Measurements from ENCODE around the gene OR1L8.
"Not testable (repeated sequence)": the region's sequence is repeated elsewhere in the genome, so short reads cannot be mapped to it uniquely, and the experiment has no call there.

OR1L8 gene

GRCh38 chr9:122583284-122583683 is at the start of gene OR1L8:
TSS of gene OR1L8 (minus strand) at chr9:122583384. CDS start at chr9:122568477, 14,907 bp downstream.
- not testable (repeated sequence) for DNase-seq (ENCODE audit: low read depth); H3K27me3 ChIP-seq (replicated peaks; ENCODE audit: control insufficient read depth, insufficient read depth, low read length); H3K4me3 ChIP-seq (ENCODE audit: low read length); H3K9ac ChIP-seq (ENCODE audit: low read length); H3K36me3 ChIP-seq (ENCODE audit: control insufficient read depth, insufficient read depth, low read length, severe bottlenecking); H3K9me3 ChIP-seq (ENCODE audit: control insufficient read depth, low read length)
- peaks cover 11% of the 10 kb centered on the region for H3K4me1 ChIP-seq (ENCODE audit: control insufficient read depth, insufficient read depth, low read length)

- Histone ChIP-seq H3K4me3 (ENCODE audit: low read length) (no peak overlapping the region), H3K4me1 (ENCODE audit: control insufficient read depth, insufficient read depth, low read length) (no peaks in the 10 kb centered on the region), H3K27me3 (replicated peaks; ENCODE audit: control insufficient read depth, insufficient read depth, low read length) (no peaks in the 10 kb centered on the region), H3K9me3 (ENCODE audit: control insufficient read depth, low read length) (peaks cover 5% of the 10 kb centered on the region), H3K36me3 (ENCODE audit: control insufficient read depth, insufficient read depth, low read length, severe bottlenecking) (no peaks in the 10 kb centered on the region), H3K9ac (ENCODE audit: low read length) (no peak overlapping the region)
- no peak for DNase-seq (ENCODE audit: low read depth)
Observed at GRCh38 chr9:122619996-122620395, 36.8 kb upstream of the OR1L8 start.

GRCh38 chr9:122614362-122614761 is 31.2 kb upstream of the OR1L8 start, which contains the start of gene OR1Q1:
TSS of gene OR1Q1 (plus strand) at chr9:122614738. CDS start at chr9:122614738, 0 bp downstream.
- H3K36me3 ChIP-seq (ENCODE audit: control insufficient read depth, insufficient read depth, low read length, severe bottlenecking): no peaks in the 10 kb centered on the region
- H3K9me3 ChIP-seq (ENCODE audit: control insufficient read depth, low read length): peaks cover 5% of the 10 kb centered on the region
- DNase-seq (ENCODE audit: low read depth): no peak
- no peaks in the 10 kb centered on the region for H3K4me1 ChIP-seq (ENCODE audit: control insufficient read depth, insufficient read depth, low read length)
- no peak within 1 kb of the TSS for H3K4me3 ChIP-seq (ENCODE audit: low read length)
- no peak within 1 kb of the TSS for H3K9ac ChIP-seq (ENCODE audit: low read length)
- H3K27me3 ChIP-seq (replicated peaks; ENCODE audit: control insufficient read depth, insufficient read depth, low read length): no peaks in the 10 kb centered on the region

GRCh38 chr9:122609804-122610203 is 26.6 kb upstream of the OR1L8 start:
- H3K27me3 ChIP-seq (replicated peaks; ENCODE audit: control insufficient read depth, insufficient read depth, low read length): no peaks in the 10 kb centered on the region
- no peaks in the 10 kb centered on the region for H3K4me1 ChIP-seq (ENCODE audit: control insufficient read depth, insufficient read depth, low read length)
- no peak for DNase-seq (ENCODE audit: low read depth)
- H3K9ac ChIP-seq (ENCODE audit: low read length): no peak overlapping the region
- no peaks in the 10 kb centered on the region for H3K36me3 ChIP-seq (ENCODE audit: control insufficient read depth, insufficient read depth, low read length, severe bottlenecking)
- H3K4me3 ChIP-seq (ENCODE audit: low read length): no peak overlapping the region
- no peaks in the 10 kb centered on the region for H3K9me3 ChIP-seq (ENCODE audit: control insufficient read depth, low read length)

- Histone ChIP-seq H3K27me3 (replicated peaks; ENCODE audit: control insufficient read depth, insufficient read depth, low read length) (no peaks in the 10 kb centered on the region), H3K9ac (ENCODE audit: low read length) (no peak overlapping the region), H3K4me3 (ENCODE audit: low read length) (no peak overlapping the region), H3K9me3 (ENCODE audit: control insufficient read depth, low read length) (peaks cover 3% of the 10 kb centered on the region), H3K36me3 (ENCODE audit: control insufficient read depth, insufficient read depth, low read length, severe bottlenecking) (no peaks in the 10 kb centered on the region), H3K4me1 (ENCODE audit: control insufficient read depth, insufficient read depth, low read length) (no peaks in the 10 kb centered on the region)
- no peak for DNase-seq (ENCODE audit: low read depth)
Observed at GRCh38 chr9:122606587-122606986, 23.4 kb upstream of the OR1L8 start.

- H3K9ac ChIP-seq (ENCODE audit: low read length): no peak overlapping the region
- H3K4me1 ChIP-seq (ENCODE audit: control insufficient read depth, insufficient read depth, low read length): no peaks in the 10 kb centered on the region
- H3K4me3 ChIP-seq (ENCODE audit: low read length): no peak overlapping the region
- H3K36me3 ChIP-seq (ENCODE audit: control insufficient read depth, insufficient read depth, low read length, severe bottlenecking): no peaks in the 10 kb centered on the region
- H3K27me3 ChIP-seq (replicated peaks; ENCODE audit: control insufficient read depth, insufficient read depth, low read length): no peaks in the 10 kb centered on the region
- H3K9me3 ChIP-seq (ENCODE audit: control insufficient read depth, low read length): peaks cover 3% of the 10 kb centered on the region
- DNase-seq (ENCODE audit: low read depth): no peak
Observed at GRCh38 chr9:122605691-122606090, 22.5 kb upstream of the OR1L8 start.

- Histone ChIP-seq H3K27me3 (replicated peaks; ENCODE audit: control insufficient read depth, insufficient read depth, low read length) (no peaks in the 10 kb centered on the region), H3K9me3 (ENCODE audit: control insufficient read depth, low read length) (no peaks in the 10 kb centered on the region), H3K4me1 (ENCODE audit: control insufficient read depth, insufficient read depth, low read length) (peaks cover 11% of the 10 kb centered on the region), H3K9ac (ENCODE audit: low read length) (no peak overlapping the region), H3K4me3 (ENCODE audit: low read length) (peak overlapping the region; percentile 18), H3K36me3 (ENCODE audit: control insufficient read depth, insufficient read depth, low read length, severe bottlenecking) (no peaks in the 10 kb centered on the region)
- peak; percentile 54 for DNase-seq (ENCODE audit: low read depth)
Observed at GRCh38 chr9:122580360-122580759, 2.8 kb downstream of the OR1L8 start.

GRCh38 chr9:122579874-122580273 is 3.3 kb downstream of the OR1L8 start:
- peaks cover 11% of the 10 kb centered on the region for H3K4me1 ChIP-seq (ENCODE audit: control insufficient read depth, insufficient read depth, low read length)
- no peaks in the 10 kb centered on the region for H3K9me3 ChIP-seq (ENCODE audit: control insufficient read depth, low read length)
- no peak for DNase-seq (ENCODE audit: low read depth)

GRCh38 chr9:122572456-122572855 is 10.7 kb downstream of the OR1L8 start:
- Histone ChIP-seq H3K27me3 (replicated peaks; ENCODE audit: control insufficient read depth, insufficient read depth, low read length) (no peaks in the 10 kb centered on the region), H3K9me3 (ENCODE audit: control insufficient read depth, low read length) (no peaks in the 10 kb centered on the region), H3K9ac (ENCODE audit: low read length) (no peak overlapping the region), H3K4me1 (ENCODE audit: control insufficient read depth, insufficient read depth, low read length) (no peaks in the 10 kb centered on the region), H3K4me3 (ENCODE audit: low read length) (no peak overlapping the region), H3K36me3 (ENCODE audit: control insufficient read depth, insufficient read depth, low read length, severe bottlenecking) (no peaks in the 10 kb centered on the region)
- no peak for DNase-seq (ENCODE audit: low read depth)

More at GRCh38 chr9:122579874-122580273, 3.3 kb downstream of the OR1L8 start:
- no peaks in the 10 kb centered on the region for H3K36me3 ChIP-seq (ENCODE audit: control insufficient read depth, insufficient read depth, low read length, severe bottlenecking)
- no peak overlapping the region for H3K9ac ChIP-seq (ENCODE audit: low read length)
- H3K4me3 ChIP-seq (ENCODE audit: low read length): peak overlapping the region; percentile 18
- no peaks in the 10 kb centered on the region for H3K27me3 ChIP-seq (replicated peaks; ENCODE audit: control insufficient read depth, insufficient read depth, low read length)

- no peaks in the 10 kb centered on the region for H3K36me3 ChIP-seq (ENCODE audit: control insufficient read depth, insufficient read depth, low read length, severe bottlenecking)
- DNase-seq (ENCODE audit: low read depth): no peak
- no peaks in the 10 kb centered on the region for H3K4me1 ChIP-seq (ENCODE audit: control insufficient read depth, insufficient read depth, low read length)
- peaks cover 7% of the 10 kb centered on the region for H3K9me3 ChIP-seq (ENCODE audit: control insufficient read depth, low read length)
- no peak overlapping the region for H3K4me3 ChIP-seq (ENCODE audit: low read length)
- no peaks in the 10 kb centered on the region for H3K27me3 ChIP-seq (replicated peaks; ENCODE audit: control insufficient read depth, insufficient read depth, low read length)
- no peak overlapping the region for H3K9ac ChIP-seq (ENCODE audit: low read length)
Observed at GRCh38 chr9:122567901-122568300, 15.3 kb downstream of the OR1L8 start.

GRCh38 chr9:122562134-122562760 is 20.9 kb downstream of the OR1L8 start:
- no peaks in the 10 kb centered on the region for H3K4me1 ChIP-seq (ENCODE audit: control insufficient read depth, insufficient read depth, low read length)
- H3K36me3 ChIP-seq (ENCODE audit: control insufficient read depth, insufficient read depth, low read length, severe bottlenecking): no peaks in the 10 kb centered on the region
- H3K9ac ChIP-seq (ENCODE audit: low read length): no peak overlapping the region
- DNase-seq (ENCODE audit: low read depth): no peak
- H3K4me3 ChIP-seq (ENCODE audit: low read length): no peak overlapping the region
- peaks cover 7% of the 10 kb centered on the region for H3K9me3 ChIP-seq (ENCODE audit: control insufficient read depth, low read length)
- no peaks in the 10 kb centered on the region for H3K27me3 ChIP-seq (replicated peaks; ENCODE audit: control insufficient read depth, insufficient read depth, low read length)

GRCh38 chr9:122561446-122561845 is 21.7 kb downstream of the OR1L8 start:
- DNase-seq (ENCODE audit: low read depth): no peak
- H3K4me3 ChIP-seq (ENCODE audit: low read length): no peak overlapping the region
- H3K9ac ChIP-seq (ENCODE audit: low read length): no peak overlapping the region
- no peaks in the 10 kb centered on the region for H3K4me1 ChIP-seq (ENCODE audit: control insufficient read depth, insufficient read depth, low read length)
- no peaks in the 10 kb centered on the region for H3K27me3 ChIP-seq (replicated peaks; ENCODE audit: control insufficient read depth, insufficient read depth, low read length)
- peaks cover 7% of the 10 kb centered on the region for H3K9me3 ChIP-seq (ENCODE audit: control insufficient read depth, low read length)
- H3K36me3 ChIP-seq (ENCODE audit: control insufficient read depth, insufficient read depth, low read length, severe bottlenecking): no peaks in the 10 kb centered on the region

All from adipocyte (in vitro differentiated cells).